Panc1 (cell line): Measurements from ENCODE around the gene TSHZ2. TPM values are rescaled to one million over a fixed set of nuclear protein-coding genes. Genes with fewer than 3 reads are reported as not detected.

Source experiments
- ATAC-seq: fragments of 200-7000 bp; cut with Tn5 transposase; 2 replicates; pipeline ENCODE4 v1.9.1; 2020; ENCODE audit warnings: mild to moderate bottlenecking, moderate library complexity
- BruUV-seq: library from RNA; stranded (reverse); fragments of 400-500 nt; replicated peaks from 2 replicates; lab custom pipeline; 2021; lab: Mats Ljungman, UMichigan
- CTCF ChIA-PET: fragments of 300-600 bp; sonication (Branson Sonifier 250); formaldehyde crosslinking; loops from one replicate; lab custom pipeline; 2022; ENCODE audit warnings: antibody characterized with exemption; lab: Charles Lee
- POLR2A ChIA-PET: fragments of 300-600 bp; sonication (Branson Sonifier 250); formaldehyde crosslinking; loops from one replicate; lab custom pipeline; 2022; ENCODE audit warnings: antibody characterized with exemption; lab: Charles Lee
- DNase-seq: peaks from one replicate; pipeline ENCODE4 v3.0.0-alpha.2; 2010; ENCODE audit warnings: low read depth, low spot score
- H3K27ac ChIP-seq: 2 replicates; pipeline ENCODE4 v1.5.1; 2011; ENCODE audit warnings: mild to moderate bottlenecking, low read length, inconsistent platforms
- H3K27me3 ChIP-seq: fragments of 200-500 bp; sonication (Bioruptor generic); 2 replicates; pipeline ENCODE4 v1.6.0; 2014; ENCODE audit warnings: low read length, inconsistent platforms; ENCODE audit not compliant: control insufficient read depth, insufficient read depth
- H3K36me3 ChIP-seq: fragments of 200-500 bp; sonication (Bioruptor generic); 2 replicates; pipeline ENCODE4 v1.5.1; 2014; ENCODE audit warnings: inconsistent platforms, mild to moderate bottlenecking, low read length, moderate library complexity; ENCODE audit not compliant: control insufficient read depth, insufficient read depth
- H3K4me1 ChIP-seq: 2 replicates; pipeline ENCODE4 v1.5.1; 2011; ENCODE audit warnings: inconsistent platforms, mild to moderate bottlenecking, low read length, moderate library complexity; ENCODE audit not compliant: control insufficient read depth, insufficient read depth
- H3K4me3 ChIP-seq, 2 experiments: 2 replicates each; pipeline ENCODE4 v1.5.1; 2011 to 2012; ENCODE audit warnings: low read depth in 2 of 2, low read length in 2 of 2, mild to moderate bottlenecking in 2 of 2, inconsistent platforms in 1 of 2, moderate library complexity in 1 of 2
- H3K9me3 ChIP-seq: fragments of 200-500 bp; sonication (Bioruptor generic); 2 replicates; pipeline ENCODE4 v1.5.1; 2014; ENCODE audit warnings: low read depth, mild to moderate bottlenecking, inconsistent platforms, low read length, moderate library complexity; ENCODE audit not compliant: control insufficient read depth, insufficient read depth
- CTCF ChIP-seq: fragments of 450-650 bp; IDR thresholded peaks from 2 replicates; pipeline ENCODE4 v1.5.1; 2017; ENCODE audit warnings: mild to moderate bottlenecking
- POLR2AphosphoS5 ChIP-seq: IDR thresholded peaks from 2 replicates; pipeline ENCODE4 v1.6.1; 2012; ENCODE audit warnings: mild to moderate bottlenecking, low read depth, low read length, moderate library complexity
- REST ChIP-seq, 2 experiments: IDR thresholded peaks; 2 replicates each; pipeline ENCODE4 v1.6.1; 2011 to 2012; ENCODE audit warnings: low read depth in 2 of 2, control low read depth in 1 of 2, low read length in 1 of 2, mild to moderate bottlenecking in 1 of 2, moderate library complexity in 1 of 2; ENCODE audit not compliant: insufficient read depth in 1 of 2
- SIN3A ChIP-seq: IDR thresholded peaks from 2 replicates; pipeline ENCODE4 v1.6.1; 2012; ENCODE audit warnings: low read depth, mild to moderate bottlenecking, low read length, moderate library complexity, borderline replicate concordance; ENCODE audit not compliant: insufficient read depth
- TCF7L2 ChIP-seq: IDR thresholded peaks from 2 replicates; pipeline ENCODE4 v1.6.1; 2011; ENCODE audit warnings: mild to moderate bottlenecking, low read depth, low read length, inconsistent platforms
- in situ Hi-C: cut with HindIII; loops from 2 replicates; pipeline ENCODE4 v1.10.0; 2016; ENCODE audit warnings: low sequenced_read_pairs, low pct_unique_long_range_greater_than_20kb
- intact Hi-C: fragments of 100-400 bp; cut with micrococcal nuclease; formaldehyde crosslinking; loops from one replicate; pipeline ENCODE4 v1.10.0; 2022; ENCODE audit not compliant: unreplicated experiment
- total RNA-seq: library from RNA; stranded (reverse); gene quantifications from one replicate; pipeline ENCODE4 v1.2.1, GENCODE V29; 2021; ENCODE audit not compliant: unreplicated experiment

Gene TSHZ2
- total RNA-seq, 1 experiment from 2014 or later = 0.36 TPM

- no peak for DNase-seq
- intact Hi-C loops = no loop called here
- no peak for ATAC-seq
- in situ Hi-C loops = no loop called here
- Histone ChIP-seq H3K36me3 (no peaks in the 10 kb centered on the region), H3K27ac (no peak overlapping the region), H3K27me3 (no peaks in the 10 kb centered on the region), H3K4me1 (no peaks in the 10 kb centered on the region), H3K9me3 (no peaks in the 10 kb centered on the region), H3K4me3 (no peak overlapping the region)
- ChIA-PET POLR2A (no interaction called here), CTCF (no interaction called here)
- BruUV-seq = no TSS peak
- TF ChIP-seq REST (IDR thresholded peaks at IDR 0.05; ENCODE audit: insufficient read depth in 1 of 2, low read depth in 2 of 2, low read length in 1 of 2) (no peak), TCF7L2 (no peak), SIN3A (no peak), CTCF (no peak), POLR2AphosphoS5 (no peak)
Measured at GRCh38 chr20:53349730-53350129, 377.6 kb downstream of the TSHZ2 start.

GRCh38 chr20:53352727-53353440 lies 380.7 kb downstream of the TSHZ2 start:
- DNase-seq = no peak
- TF ChIP-seq SIN3A (no peak), TCF7L2 (no peak), POLR2AphosphoS5 (no peak), CTCF (no peak), REST (IDR thresholded peaks at IDR 0.05; ENCODE audit: insufficient read depth in 1 of 2, low read depth in 2 of 2, low read length in 1 of 2) (no peak)
- no peak for ATAC-seq
- Histone ChIP-seq H3K9me3 (no peaks in the 10 kb centered on the region), H3K36me3 (no peaks in the 10 kb centered on the region), H3K4me3 (no peak overlapping the region), H3K27ac (no peak overlapping the region), H3K27me3 (no peaks in the 10 kb centered on the region), H3K4me1 (no peaks in the 10 kb centered on the region)
- no TSS peak for BruUV-seq
- intact Hi-C loops = no loop called here
- ChIA-PET POLR2A (no interaction called here), CTCF (interaction anchor here (0.7 kb wide), 1 partner anchor 138 kb away, joined by 6 read pairs; no protein-coding TSS in a partner anchor)
- in situ Hi-C loops = no loop called here
